HK-2 (cell line): ENCODE data around the gene VANGL2.

ENCODE experiments used
- DNase-seq: peaks from one replicate; pipeline ENCODE4 v3.0.0-alpha.2; 2018; ENCODE audit not compliant: unreplicated experiment

VANGL2 gene

DNA sequence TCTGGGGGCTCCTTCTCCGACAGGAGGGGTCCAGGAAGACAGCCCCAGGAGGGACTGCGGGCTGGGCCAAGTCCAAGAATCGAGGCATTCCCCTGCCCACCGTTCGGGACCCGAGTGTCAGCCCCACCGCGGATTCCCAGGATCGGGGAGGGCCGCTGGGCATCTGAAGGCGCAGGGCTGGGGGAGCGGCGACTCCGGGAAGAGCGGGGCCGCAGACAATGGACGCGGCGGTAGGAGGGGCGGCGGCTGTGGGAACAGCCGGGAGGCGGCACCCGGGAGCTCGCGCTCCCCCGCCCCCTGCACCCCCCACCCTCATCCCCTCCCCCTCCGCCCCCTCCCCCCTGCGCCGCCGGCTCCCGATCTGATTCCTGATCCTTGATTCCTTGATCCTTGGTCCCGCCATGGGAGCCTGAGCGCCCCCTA, at the start of gene VANGL2:
Gene VANGL2, plus strand, starts transcription at position 342 of the 423 bp plus-strand sequence. CDS start 15,274 bp downstream, outside the sequence.
- no peak for DNase-seq

DNA sequence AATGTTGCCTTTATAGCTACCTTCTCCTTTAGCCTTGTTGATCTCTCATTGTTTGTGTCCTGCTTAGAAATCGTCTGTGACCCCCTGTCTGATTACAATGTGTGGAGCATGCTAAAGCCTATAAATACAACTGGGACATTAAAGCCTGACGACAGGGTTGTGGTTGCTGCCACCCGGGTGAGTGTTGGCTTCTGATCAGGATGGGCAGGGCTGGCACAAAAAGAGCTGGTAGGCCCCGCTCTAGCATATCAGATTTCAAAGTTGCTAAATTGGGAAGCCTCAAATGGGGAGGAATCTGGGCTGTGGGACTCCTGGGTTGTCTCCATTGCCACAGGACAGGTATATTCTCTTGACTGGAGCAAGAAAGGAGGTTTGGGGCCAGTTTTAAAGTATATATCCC, 48.7 kb upstream of the VANGL2 start:
- no peak for DNase-seq

DNA sequence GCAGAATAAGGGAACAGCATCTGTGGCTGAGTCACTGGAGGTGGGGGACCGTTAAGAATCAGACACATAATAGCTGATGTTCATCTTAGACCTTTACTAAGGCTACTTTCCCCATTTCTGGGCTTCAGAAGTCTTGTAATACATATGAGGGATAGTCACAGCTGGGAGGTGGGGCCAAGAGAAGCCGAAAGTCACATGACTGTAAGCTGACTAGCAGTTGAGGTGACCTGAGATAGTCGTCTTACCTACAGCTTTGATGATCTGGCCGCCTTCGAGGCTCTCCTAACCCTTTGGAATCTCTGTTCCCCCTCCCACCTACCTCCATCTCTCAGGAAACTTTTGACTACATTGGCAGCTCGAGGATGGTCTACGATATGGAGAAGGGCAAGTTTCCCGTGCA, 47.8 kb upstream of the VANGL2 start:
- DNase-seq, result no peak

DNA sequence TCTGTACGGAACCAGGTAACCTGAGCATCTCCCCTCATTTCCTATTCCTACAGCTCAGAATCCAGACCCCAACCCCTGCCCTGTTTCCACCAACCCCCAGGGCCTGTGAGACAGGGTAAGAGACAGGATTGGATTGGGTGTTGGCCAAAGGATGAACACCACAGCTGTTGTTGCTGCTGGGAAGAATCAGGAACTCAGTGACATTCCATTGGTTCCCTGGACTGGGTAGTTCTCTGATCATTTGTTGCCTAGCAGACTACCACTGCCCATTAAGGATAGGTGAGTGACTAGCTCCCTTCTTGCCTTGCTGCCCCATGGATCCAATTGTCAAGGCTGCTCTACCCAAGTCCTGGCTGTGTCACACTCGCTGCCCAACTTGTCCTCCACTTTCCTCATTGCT, 47.1 kb upstream of the VANGL2 start:
- no peak for DNase-seq

DNA sequence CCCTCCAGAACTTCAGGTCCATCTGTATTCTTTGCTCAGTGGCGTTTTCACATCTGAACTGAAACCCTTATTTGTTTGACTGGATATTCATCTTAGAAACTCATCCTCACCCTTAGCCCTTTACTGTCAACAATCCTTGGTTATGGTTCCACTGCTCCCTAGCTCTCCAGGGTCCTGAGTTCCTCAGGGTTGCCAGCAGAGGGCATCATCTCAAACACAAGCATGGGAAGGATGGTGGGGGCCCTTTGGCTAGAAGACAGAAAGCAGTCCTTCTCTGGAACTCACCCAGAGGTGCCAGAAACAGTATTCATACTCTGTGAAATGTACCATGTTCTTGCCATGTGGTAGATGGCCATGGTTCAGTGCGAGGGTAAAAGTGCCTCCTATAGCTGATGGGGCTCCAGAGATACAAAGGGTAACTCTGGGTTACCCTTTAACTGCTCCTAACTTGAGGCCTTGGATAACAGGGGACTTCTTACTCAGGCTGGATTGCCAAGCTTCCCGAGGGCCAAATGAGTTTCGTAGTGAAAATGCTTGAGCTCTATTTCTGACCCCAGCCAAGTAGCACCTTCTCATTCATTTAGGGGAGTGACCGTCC, 45.9 kb upstream of the VANGL2 start:
- no peak for DNase-seq

DNA sequence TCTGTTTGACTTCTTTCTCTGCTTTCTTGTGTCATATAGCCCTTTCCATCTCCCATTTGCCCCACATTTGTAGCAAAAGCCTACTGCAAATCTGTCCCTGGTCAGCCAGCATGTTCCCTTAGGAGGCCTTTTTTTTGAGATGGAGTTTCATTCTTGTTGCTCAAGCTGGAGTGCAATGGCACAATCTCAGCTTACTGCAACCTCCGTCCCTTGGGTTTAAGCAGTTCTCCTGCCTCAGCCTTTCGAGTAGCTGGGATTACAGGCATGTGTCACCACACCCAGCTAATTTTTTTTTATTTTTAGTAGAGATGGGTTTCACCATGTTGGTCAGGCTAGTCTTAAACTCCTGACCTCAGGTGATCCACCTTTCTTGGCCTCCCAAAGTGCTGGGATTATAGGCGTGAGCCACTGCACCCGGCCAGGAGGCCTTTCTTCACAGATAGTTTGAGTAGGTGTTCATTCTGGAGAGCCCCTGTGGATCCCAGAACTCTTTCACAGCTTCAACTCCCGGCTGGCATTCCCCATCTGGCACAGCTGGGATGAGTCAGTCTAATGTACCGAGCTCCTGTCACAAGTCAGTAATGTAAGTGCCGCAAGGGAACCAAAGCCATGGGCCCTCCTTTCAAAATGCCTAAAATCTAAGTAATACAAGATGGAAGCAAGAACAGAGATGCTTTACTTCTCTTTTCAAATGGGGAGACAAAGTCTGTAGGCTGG, 42.9 kb upstream of the VANGL2 start:
- DNase-seq, result no peak

DNA sequence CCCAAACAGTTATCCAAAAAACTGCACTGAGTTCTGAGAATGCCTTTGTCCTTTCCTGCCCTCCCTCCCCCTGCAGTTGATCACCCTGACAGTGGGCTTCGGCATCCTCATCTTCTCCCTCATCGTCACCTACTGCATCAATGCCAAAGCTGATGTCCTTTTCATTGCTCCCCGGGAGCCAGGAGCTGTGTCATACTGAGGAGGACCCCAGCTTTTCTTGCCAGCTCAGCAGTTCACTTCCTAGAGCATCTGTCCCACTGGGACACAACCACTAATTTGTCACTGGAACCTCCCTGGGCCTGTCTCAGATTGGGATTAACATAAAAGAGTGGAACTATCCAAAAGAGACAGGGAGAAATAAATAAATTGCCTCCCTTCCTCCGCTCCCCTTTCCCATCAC, 42.3 kb upstream of the VANGL2 start:
- no peak for DNase-seq

DNA sequence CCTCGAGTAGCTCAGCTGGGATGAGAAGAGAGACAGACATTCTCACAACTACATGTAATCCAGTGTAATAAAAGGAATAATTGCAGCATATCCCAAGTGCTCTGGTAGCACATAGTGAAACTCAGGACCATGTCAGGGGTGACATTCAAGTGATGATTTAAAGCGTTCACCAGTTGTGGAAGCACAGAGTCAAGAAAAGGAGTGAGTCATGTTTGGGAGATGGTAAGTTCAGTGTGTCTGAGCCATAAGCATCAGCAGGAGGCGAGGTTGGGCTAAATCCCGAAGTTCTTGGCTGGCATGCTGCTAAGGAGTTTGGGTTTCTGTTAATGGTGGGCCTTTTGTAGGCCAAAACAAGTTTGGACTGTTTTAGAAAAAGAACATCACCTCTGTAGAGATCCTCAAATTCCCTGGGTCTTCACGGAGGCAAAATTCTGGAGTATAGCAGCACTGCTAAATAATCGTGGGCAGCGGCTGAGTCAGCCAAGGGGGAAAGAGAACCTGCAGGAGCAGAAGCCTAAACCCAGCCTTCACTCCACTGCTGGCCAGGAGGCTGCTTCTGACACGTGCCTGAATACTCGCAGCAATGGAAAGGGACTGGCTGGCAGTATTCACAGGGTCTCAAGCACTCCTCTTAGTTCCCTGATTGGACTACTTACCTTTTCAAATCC, 40.7 kb upstream of the VANGL2 start:
- DNase-seq, result no peak

DNA sequence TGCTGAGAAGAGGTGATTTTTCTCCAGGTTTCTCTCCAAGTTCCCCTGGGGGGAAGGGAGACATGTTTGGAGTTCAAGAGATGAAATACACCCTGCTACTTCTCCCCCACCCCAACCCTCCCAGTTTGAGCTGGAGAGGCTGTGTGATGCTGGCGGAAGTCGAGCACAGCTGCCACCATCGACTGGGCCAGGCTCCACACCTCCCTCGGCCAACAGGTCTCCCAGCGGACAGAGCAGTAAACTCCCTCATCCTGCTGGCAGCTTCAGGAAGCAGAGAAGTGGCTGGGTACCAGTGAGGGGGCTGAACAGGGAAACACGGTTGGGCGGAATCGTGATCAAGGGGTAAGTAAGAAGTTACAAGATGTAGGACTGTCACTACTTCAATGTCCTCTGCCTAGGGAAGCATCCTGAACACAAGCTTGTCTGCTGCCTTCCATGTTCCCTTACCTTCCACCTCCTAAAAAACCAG, 40.1 kb upstream of the VANGL2 start:
- DNase-seq, result no peak

DNA sequence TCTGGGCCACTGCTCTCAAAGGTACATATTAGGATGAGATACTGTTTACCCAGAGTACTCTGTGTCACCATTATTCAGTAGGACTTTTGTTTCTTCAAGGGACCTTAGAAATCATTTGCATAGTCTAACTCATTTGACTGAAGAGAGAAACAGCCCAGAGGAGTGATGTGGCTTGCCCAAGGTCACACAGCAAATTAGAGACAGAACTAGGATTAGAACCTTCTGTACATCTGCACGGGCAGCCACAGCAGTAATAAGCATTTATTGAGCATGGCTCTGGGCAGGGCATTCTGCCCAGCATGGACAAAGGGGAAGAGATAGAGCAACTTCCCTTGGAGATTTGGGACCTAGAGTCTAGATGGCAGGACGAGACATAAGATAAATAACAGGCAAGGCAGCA, 39.2 kb upstream of the VANGL2 start:
- DNase-seq, result no peak

DNA sequence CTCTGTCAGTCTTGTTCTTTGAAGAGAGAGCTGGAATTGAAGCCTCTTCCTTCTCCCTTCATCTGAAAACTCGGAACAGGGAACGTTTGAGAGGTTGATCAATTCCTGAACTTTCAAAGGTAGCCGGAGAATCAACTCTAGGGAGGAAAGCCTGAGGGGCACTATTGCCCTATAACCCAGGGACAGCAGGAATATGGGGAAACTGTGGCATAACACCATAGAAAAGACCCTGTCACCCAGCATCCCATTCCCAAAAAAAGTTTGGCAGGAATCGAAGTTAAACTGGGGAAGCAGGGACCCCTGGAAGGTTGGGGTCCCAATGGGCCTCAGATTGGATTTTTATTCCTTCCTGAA, 38.6 kb upstream of the VANGL2 start:
- DNase-seq, result no peak

DNA sequence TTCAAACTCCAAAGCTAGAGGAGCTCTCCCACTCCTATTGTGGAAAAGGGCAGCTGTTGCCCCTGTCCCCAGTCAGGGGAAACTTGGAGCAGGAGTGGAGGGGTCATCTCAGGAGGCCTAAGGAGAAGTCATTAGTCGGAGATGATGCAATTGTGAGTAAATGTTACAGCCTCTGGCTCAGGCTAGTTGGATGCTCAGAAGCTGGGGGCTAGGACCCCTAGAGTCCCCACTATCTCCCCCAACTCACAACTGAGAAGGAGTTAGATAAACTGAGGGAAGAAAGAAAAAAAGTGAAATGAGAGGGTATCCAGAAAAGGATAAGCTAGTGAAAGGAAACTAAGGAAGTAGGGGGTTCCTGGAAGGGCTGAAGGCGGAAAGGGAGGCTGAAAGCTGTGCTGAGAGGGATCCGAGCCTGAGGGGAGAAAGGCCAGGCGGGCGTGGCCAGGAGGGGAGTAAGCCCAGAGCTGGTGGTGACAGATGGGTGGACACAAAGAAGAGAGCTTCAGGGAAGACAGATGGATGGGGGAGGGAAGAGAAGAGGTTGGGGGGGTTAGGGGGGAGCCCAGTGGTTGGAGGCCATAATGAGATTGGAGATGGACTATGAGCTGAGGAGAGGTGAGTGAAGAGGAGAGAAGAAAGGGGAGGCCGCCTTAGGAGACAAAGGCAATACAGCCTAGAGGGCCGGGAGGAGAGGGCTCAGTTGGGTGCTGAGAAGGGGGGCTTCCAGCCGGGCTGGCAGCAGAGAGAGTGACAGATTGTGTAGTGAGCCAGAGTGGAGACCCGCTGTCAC, 38.0 kb upstream of the VANGL2 start:
- no peak for DNase-seq

DNA sequence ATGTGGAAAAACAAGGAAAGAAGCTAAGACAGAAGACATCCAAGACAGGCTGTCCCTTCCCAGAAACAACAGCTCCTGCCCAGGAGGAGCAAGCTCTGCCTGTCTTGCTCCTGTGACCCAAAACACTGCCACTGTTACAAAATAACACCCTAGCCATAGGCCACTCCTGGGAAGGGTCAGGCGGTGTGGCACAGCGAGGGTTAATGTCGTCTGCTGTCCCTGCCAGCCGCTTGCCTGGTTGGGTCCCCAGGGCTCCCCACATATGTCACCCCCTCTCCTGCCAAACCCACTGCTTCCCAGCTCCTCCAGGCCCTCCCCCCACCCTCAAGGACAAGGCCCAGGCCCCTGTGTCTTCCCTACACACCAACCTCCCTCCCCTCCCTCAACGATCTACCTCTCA, 37.4 kb upstream of the VANGL2 start:
- no peak for DNase-seq

DNA sequence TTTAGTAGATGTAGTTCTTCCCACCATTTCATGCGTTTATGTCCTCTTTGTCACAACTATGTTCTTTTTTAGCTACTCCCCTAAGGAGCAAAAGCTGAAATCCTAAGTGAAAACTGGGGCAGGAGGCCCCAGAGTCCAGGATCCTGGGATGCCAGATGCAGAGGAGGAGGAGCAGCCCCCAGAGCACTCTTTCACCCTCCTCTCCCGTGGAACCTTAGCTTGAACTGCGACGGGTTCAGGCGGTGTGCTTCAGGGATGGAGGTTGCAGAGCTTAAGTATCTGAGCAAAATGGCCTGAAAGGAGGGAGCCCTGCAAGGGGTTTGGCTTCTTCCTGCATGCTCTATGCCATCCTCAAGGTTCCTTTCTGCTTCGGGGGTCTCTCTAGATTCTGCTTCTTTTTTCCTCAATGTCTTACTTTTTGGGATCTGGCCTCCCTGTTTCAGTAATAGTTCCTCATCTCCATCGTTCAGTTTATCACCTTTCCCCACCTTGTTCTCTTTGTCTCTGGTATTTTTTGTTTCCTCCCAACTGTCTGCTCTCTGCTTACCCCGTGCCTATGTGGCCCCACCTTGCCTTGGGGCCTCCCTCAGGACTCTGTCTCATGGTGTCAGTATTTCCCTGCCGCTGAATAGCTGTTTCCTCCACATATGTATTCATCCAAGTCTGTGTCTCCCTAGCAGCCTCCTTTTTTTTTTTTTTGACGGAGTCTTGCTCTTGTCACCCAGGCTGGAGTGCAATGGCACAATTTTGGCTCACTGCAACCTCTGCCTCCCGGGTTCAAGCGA, 36.2 kb upstream of the VANGL2 start:
- no peak for DNase-seq

DNA sequence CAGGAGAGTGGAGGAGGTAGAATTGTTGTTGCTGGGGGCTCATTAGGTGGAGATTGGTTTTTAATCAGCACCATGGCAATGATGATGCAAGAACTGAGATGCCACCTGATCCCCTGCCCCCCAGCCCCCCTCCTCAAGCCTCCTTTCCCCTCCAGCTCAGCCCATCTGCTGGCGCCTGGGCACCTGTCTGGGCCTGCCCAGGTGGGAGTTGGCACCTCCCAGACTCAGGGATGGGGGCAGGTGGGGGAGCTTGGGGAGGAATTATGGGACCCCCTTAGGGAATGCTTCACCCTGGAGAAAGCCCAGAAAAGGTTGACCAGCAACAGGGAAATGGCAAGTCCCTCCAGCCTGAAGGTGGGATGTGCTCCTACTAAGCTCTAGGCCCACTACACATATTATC, 35.0 kb upstream of the VANGL2 start:
- no peak for DNase-seq

DNA sequence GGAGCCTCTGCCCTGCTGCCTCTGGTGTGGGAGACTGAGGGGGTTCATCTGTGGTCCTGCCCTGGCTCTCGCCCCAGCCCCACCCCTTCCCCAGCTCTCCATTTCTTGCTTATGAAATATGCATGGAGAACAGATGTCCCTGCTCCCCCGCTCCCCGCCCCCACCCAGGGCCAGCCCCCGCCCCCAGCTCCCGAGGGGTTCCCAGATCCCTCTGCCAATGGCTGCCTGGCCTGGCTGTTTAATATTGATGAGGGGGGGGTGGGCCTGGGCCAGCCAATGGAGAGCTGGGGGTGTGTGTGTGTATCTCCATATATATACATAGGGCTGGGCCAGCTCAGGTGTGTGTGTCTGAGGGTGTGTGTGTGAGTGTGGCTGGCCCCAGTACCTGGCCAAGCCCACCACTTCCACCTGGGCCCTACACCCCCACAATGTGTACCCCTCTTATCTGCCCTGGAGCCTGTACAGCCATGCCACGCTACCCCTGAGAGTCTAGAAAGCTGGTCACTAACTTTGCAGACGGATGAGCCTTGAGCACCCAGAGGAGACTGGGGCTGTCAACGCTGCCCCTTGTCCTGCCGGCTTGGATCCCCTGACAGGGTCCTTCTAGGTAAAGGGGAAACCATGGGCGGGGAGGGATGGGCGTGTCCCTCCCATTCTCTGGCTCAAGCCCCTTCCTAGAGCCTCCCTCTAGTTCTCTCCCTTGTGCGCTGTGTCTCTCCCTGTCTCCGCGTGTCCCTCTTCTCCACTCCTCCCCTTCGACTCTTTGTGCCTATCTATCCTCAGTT, 33.4 kb upstream of the VANGL2 start, which contains the start of gene NHLH1:
Gene NHLH1, plus strand, starts transcription at position 341 of the 785 bp plus-strand sequence. CDS start 3,661 bp downstream, outside the sequence.
- no peak for DNase-seq

DNA sequence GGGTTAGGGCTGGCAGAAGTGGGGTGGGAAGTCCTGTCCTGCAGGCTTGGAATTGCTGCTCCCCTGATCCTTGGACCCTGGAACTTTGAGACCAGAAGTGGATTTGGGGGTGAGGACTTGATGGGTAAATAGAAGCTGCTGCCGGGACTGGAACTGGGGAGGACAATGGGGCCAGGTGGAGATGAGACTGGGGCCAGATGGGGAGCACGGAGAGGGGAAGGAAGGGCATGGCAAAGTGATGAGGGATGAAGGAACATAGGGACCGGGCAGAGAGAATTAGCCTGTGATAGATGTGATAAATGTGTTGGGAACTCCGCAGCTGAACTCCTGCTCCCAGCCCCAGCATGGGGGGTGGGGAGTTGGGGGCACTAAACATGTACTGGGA, 32.9 kb upstream of the VANGL2 start:
- DNase-seq, result no peak

DNA sequence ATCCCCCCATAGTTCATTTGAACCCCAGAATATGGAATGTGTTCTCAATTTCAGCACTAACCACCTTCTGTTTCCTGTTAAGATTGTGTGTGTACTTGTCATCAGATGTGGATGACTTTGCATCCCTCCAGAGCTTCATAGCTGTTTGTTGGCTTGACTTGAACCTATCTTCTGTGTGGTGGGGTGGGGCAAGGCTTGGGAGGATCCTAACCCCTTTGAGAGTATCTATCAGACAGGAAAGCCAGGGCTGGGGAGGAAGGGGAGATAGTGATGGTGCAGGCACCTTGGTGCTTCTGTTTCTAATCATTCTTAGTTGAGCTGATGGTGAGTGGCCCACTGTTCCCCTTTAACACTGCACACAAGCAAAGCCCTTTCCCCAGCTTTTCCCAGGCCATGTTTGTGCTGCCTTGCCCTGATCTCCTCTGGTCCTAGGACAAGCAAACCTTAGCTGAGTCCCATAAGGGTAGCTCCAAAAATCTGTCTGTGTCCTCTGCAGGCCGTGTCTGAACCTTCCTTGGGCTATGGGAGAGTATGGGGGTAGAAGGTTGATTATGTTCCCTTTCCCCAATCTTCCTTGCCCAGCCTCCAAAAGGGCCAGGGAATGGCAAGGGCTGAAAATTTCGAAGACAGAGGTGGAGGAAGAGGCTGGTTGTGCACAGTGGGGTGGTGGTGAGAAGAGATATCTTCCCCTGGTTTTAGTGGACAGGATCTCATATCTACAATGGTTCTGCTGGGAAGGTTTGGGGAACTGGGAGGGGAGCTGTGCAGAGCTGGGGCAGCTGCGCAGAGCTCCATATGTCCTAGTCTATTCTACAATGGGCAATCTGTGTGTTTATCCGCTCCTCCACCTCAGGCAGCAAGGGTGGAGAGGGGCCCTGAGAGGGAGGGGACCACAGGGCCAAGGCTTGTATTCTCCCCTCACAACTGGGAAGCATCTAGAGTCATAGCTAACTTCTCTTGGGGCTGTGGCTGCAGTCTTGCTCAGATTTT, 32.1 kb upstream of the VANGL2 start:
- no peak for DNase-seq

DNA sequence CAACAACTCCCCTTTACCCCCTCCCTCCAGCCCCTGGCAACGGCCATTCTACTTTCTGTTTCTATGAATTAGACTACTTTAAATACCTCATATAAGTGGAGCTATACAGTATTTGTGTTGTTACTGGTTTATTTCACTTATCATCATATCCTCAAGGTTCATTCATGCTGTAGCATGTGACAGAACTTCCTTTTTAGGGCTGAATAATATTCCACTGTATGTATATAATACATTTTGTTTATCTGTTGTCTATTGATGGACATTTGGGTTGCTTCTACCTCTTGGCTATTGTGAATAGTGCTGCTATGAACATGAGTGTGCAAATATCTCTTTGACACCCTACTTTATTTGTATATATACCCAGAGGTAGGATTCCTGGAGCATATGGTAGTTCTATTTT, 31.3 kb upstream of the VANGL2 start:
- DNase-seq, result no peak
